ENCODE results near the gene PIP. TPM values are rescaled to one million over a fixed set of nuclear protein-coding genes. Genes with fewer than 3 reads are reported as not detected.

The PIP gene
- total and polyA plus RNA-seq, 2 donors (not counting 3 experiments of a cell fraction or from before 2014, with no cell fraction given) = not detected

DNA sequence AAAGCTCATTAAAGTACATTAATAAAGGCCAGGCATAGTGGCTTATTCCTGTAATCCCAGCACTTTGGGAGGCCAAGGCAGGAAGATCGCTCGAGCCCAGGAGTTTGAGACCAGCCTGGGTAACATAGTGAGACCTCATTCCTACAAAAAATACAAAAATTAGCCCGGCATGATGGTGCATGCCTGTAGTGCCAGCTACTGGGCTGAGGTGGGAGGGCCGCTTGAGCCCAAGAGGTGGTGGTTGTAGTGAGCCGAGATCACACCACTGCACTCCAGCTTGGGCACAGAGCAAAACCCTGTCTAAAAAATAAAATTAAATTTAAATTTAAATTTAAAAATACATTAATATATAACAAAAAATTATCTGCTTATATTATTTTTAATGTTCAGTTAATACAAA, 44.3 kb downstream of the PIP start:
- no peaks in the 10 kb centered on the region for H3K4me1 ChIP-seq (ENCODE audit: control insufficient read depth, extremely low read depth, insufficient read depth, low read length)
- intact Hi-C loops (cut with micrococcal nuclease) = no loop called here
- H3K4me2 ChIP-seq (ENCODE audit: insufficient read depth, low read length) = no peak overlapping the region
- H3K27me3 ChIP-seq (ENCODE audit: control insufficient read depth in 2 of 2, insufficient read depth in 2 of 2, low read length in 2 of 2) = no peaks in the 10 kb centered on the region
- H4K20me1 ChIP-seq (replicated peaks; ENCODE audit: control insufficient read depth, extremely low read depth, insufficient read depth, low read length) = no peaks in the 10 kb centered on the region
- H3K9me3 ChIP-seq (replicated peaks; ENCODE audit: control insufficient read depth, insufficient read depth, low read length) = no peaks in the 10 kb centered on the region
- H2AFZ ChIP-seq (ENCODE audit: low read depth, low read length) = no peak overlapping the region
- TF ChIP-seq FOS (IDR thresholded peaks at IDR 0.05; ENCODE audit: borderline replicate concordance, insufficient read depth, low read length) = no peak
- no peak for TF ChIP-seq GATA2 (IDR thresholded peaks at IDR 0.05; ENCODE audit: insufficient read depth, insufficient read length, low read depth, low read length)
- TF ChIP-seq JUN (IDR thresholded peaks at IDR 0.05; ENCODE audit: borderline replicate concordance, insufficient read depth, insufficient read length, low read depth) = no peak
- no peak for TF ChIP-seq MAX (IDR thresholded peaks at IDR 0.05; ENCODE audit: insufficient read depth, insufficient read length)
- no peak for TF ChIP-seq MYC (IDR thresholded peaks at IDR 0.05; ENCODE audit: low read depth, low read length)
- TF ChIP-seq CTCF (IDR thresholded peaks at IDR 0.05; ENCODE audit: extremely low read depth in 1 of 2, insufficient read depth in 1 of 2, low read depth in 1 of 2, low read length in 2 of 2) = no peak
- no peak for TF ChIP-seq POLR2A (IDR thresholded peaks at IDR 0.05; ENCODE audit: low read depth, low read length)
- no peak for TF ChIP-seq EZH2 (IDR thresholded peaks at IDR 0.05; ENCODE audit: borderline replicate concordance, low read depth, low read length, severe bottlenecking)
- no peak for TF ChIP-seq POLR2AphosphoS5 (IDR thresholded peaks at IDR 0.05; ENCODE audit: insufficient read depth, low read depth, low read length)
- dilution Hi-C loops (cut with MboI; ENCODE audit: extremely low pct_ligation_motif_present, low sequenced_read_pairs) = no loop called here
- no peaks in the 10 kb centered on the region for H3K79me2 ChIP-seq (ENCODE audit: control insufficient read depth, insufficient read depth, low read length)
- CTCF ChIA-PET = no interaction called here
- no peak for DNase-seq (ENCODE audit: low read depth, low spot score)
- no peak overlapping the region for H3K4me3 ChIP-seq (replicated peaks in 1 of 3; ENCODE audit: insufficient read depth in 1 of 3, low read depth in 1 of 3, low read length in 3 of 3)
- H3K27ac ChIP-seq (ENCODE audit: insufficient read depth, low read depth, low read length) = no peak overlapping the region
- H3K9ac ChIP-seq (replicated peaks; ENCODE audit: extremely low read depth, insufficient read depth, low read length) = no peak overlapping the region
- no peaks in the 10 kb centered on the region for H3K36me3 ChIP-seq (ENCODE audit: control insufficient read depth in 2 of 2, extremely low read depth in 1 of 2, insufficient read depth in 2 of 2, low read length in 2 of 2)
- H3K9me1 ChIP-seq (replicated peaks; ENCODE audit: control insufficient read depth, extremely low read depth, insufficient read depth, low read length) = no peaks in the 10 kb centered on the region
- no TSS peak for BruUV-seq (replicated peaks)
- POLR2A ChIA-PET = no interaction called here
- peak; percentile 4 for FAIRE-seq
